Right renal cortex interstitium (tissue), 3 donors: ENCODE results near the gene MXD1. TPM values are rescaled to one million over a fixed set of nuclear protein-coding genes. Genes with fewer than 3 reads are reported as not detected.
"Not testable (repeated sequence)": the region's sequence is repeated elsewhere in the genome, so short reads cannot be mapped to it uniquely, and the experiment has no call there.

Source experiments
- DNase-seq, 3 donors: peaks; one replicate each; pipeline ENCODE4 v3.0.0-alpha.2; 2013; ENCODE audit warnings: low read depth in 3 of 3, low spot score in 2 of 3
- polyA plus RNA-seq, 3 donors: library from polyadenylated mRNA; unstranded; fragments of 120-200 nt; gene quantifications; one replicate each; pipeline ENCODE4 v1.2.1, GENCODE V29; 2013; ENCODE audit not compliant: insufficient read length in 3 of 3

MXD1 gene
- polyA plus RNA-seq, 3 donors: 11.3 to 13.4 (median 12.4) TPM

GRCh38 chr2:69950241-69950640 is 35.3 kb downstream of the MXD1 start:
- DNase-seq: no peak

DNA sequence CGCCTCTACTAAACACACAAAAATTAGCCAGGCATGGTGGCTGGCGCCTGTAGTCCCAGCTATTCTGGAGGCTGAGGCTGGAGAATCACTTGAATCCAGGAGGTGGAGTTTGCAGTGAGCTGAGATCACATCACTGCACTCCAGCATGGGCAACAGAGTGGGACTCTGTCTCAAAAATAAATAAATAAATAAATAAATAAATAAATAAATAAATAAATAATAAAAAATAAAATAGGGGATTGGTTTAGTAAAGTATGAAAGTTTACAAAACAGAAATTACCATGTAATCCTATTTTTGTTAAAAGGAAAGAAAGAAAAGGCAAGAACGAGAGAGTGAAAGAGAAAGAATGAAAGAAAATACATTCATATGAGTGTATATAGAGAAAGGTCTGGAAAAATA is 35.8 kb downstream of the MXD1 start:
- not testable (repeated sequence) for DNase-seq

DNA sequence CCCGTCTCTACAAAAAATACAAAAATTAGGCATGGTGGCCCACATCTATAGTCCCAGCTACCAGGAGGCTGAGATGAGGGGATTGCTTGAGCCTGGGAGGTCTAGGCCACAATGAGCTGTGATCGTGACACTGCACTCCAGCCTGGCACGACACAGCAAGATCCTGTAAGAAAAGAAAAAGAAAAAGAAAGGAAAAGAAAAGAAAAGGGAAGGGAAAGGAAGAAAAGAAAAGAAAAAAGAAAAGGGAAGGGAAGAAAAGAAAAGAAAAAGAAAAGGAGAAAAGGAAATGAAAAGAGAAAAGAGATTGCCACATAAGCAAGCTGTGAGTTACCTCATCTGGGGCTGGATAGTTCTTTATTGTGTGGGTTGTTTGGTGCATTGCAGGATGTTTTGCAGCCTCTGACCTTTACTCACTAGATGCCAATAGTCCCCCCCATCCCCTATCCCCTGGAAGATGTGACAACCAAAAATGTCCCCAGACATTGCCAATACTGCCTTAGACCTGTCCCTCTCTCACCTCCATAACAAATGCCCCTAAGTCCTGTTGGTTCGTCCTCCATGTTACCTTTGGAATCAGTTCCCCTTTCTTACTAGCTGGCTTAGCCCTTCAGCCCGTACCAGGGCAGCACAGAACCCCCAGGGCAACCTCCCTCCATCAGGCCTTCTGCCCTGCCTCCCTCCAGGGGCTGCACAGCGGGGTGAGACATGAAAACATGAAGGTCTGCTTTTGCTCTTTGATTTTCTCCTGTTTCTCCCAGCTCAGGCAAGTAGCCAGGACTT is 37.6 kb downstream of the MXD1 start:
- no peak for DNase-seq

GRCh38 chr2:69954084-69954483 is 39.2 kb downstream of the MXD1 start:
- no peak for DNase-seq

- DNase-seq: no peak
Measured at GRCh38 chr2:69955029-69955428, 40.1 kb downstream of the MXD1 start.

DNA sequence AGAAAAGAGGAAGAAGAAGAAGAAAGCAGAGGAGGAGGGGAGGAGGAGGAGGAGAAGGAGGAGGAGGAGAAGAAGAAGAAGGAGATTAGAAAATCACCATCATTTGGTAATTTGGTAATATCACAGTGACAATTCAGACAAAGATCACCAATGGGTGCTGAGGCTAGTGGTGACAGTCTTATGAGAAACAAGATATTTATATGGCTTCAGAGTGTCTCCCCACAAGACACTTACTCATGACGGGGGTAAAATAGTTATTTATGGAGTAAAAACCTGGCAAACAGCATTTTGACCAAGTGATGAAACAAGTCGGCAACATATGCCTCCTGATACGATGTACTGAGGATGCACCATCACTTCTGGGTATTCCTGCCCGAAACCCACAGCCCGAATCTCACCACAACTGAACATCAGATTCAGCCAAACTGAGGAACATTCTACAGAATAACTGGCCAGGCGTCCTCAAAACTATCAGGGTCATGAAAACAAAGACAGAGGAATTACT is 41.6 kb downstream of the MXD1 start:
- no peak for DNase-seq

DNA sequence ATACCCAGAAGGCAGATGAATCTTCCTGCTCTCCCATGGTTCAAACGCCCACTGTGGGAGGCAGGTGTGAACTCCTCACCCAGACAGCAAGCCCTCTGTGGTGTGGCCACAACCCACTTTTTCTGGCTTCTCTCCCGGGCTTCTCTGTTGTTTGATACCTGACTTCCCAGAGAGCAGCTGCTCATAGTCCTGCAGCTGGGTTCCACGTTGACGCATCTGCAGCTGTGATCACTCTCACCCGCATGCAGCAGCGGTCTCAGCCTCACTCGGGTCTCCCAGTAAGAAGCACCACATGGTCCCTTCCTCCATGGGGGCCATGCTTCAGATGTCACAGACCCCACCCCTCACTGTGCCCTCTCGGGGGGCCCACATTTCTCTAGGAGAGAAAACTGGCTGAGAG is 43.1 kb downstream of the MXD1 start:
- DNase-seq: no peak

- no peak for DNase-seq
Measured at GRCh38 chr2:69958480-69958879, 43.6 kb downstream of the MXD1 start.

DNA sequence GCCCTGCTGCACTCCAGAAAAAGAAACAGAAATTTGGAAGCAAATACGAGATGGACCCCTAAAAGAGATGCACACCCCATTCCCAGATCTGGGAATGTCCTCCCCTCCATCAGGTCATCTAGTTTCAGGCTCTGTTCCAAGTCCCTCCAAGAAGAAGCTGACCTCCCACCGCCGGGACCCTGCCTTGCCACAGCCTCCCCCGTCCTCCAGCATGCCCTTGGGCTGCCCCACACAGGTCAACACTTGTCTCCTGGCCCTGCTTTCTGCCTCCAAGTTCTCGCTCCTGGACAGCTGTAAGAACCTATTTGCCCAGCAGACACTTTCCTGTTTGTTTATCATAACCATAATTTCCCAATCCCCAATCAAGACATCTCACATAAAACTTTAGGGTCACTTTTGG is 44.5 kb downstream of the MXD1 start:
- no peak for DNase-seq

- no peak for DNase-seq
Measured at GRCh38 chr2:69960821-69961220, 45.9 kb downstream of the MXD1 start.

DNA sequence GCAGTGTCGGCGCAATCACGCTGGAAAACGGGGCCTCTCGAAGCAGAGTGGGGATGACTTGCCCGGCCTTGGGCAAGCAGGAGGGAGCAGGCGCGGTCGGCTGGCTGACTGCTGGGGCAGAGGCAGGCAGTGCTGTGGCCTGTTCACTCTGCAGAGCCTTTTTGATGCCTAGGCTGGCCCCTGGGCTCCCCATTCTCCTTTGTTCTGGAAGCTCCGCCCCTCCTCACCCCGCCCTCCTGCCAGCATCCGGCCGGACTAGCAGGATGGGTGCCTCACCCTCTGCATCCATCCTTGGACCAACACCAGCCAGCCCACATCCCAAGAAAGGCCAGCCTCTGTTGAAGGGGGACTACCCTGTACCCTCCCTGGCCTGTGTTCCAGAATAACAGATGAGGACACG is 46.6 kb downstream of the MXD1 start, which contains the start of gene ASPRV1:
ASPRV1 (minus strand) TSS at position 136 of the 400 bp plus-strand sequence. CDS start 195 bp downstream, outside the sequence.
- DNase-seq: no peak

GRCh38 chr2:69962986-69963730 is 48.2 kb downstream of the MXD1 start:
- DNase-seq: no peak

- no peak for DNase-seq
Measured at GRCh38 chr2:69964353-69964841, 49.5 kb downstream of the MXD1 start.

GRCh38 chr2:69965756-69966445 is 51.0 kb downstream of the MXD1 start:
- no peak for DNase-seq

GRCh38 chr2:69966496-69966895 is 51.6 kb downstream of the MXD1 start:
- no peak for DNase-seq

- no peak for DNase-seq
Measured at GRCh38 chr2:69968609-69969008, 53.7 kb downstream of the MXD1 start.

GRCh38 chr2:69969126-69969983 is 54.4 kb downstream of the MXD1 start:
- DNase-seq: no peak

DNA sequence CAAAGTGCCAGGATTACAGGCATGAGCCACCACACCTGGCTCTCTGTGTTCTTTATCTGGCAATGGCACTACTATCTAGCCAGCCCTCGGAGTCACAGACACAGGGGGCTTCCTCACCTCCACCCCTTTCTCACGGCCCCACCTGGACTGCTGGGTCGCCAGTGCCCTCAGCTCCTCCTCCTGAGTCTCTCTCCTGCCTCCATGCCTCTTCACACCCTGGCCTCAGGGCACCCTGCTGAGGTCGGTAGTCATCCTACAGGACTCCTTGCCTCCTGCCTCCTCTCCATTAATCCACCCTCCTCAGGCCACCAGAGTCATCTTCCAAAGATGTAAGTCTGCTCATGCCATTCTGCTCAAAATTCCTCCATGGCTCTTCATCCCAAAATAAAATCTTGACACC is 55.1 kb downstream of the MXD1 start:
- DNase-seq: no peak

- DNase-seq: no peak
Measured at GRCh38 chr2:69972822-69973221, 57.9 kb downstream of the MXD1 start.

DNA sequence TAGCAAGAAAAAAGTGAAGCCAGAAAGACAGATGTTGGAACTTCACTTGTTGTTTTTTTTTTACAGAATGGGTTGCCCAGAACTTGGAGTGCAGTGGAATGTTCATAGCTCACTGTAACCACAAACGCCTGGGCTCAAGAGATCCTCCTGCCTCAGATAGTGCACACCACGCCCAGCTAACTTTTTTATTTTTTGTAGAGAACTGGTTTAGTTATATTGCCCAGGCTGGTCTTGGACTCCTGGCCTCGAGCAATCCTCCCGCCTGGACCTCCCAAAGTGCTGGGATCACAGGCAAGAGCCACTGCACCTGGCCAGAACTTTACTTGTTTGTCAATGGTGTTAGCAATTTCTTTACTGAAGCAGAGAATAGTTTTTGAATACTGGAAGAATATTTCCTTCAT is 58.4 kb downstream of the MXD1 start:
- DNase-seq: no peak
